WTC11 (cell line): ENCODE data around the gene REPIN1. TPM values are rescaled to one million over a fixed set of nuclear protein-coding genes. Genes with fewer than 3 reads are reported as not detected.

Source experiments
- ATAC-seq: fragments of 200-7000 bp; cut with Tn5 transposase; 2 replicates; pipeline ENCODE4 v1.10.0; 2021; ENCODE audit warnings: mild to moderate bottlenecking, moderate library complexity
- CTCF ChIA-PET: fragments of 300-600 bp; sonication (Branson Sonifier 250); formaldehyde crosslinking; loops from one replicate; lab custom pipeline; 2021; ENCODE audit warnings: antibody characterized with exemption; lab: Charles Lee
- POLR2A ChIA-PET: fragments of 350-600 bp; sonication (Branson Sonifier 250); formaldehyde crosslinking; loops from one replicate; lab custom pipeline; 2021; ENCODE audit warnings: antibody characterized with exemption; lab: Charles Lee
- DNase-seq: peaks from one replicate; pipeline ENCODE4 v3.0.0; 2021; ENCODE audit warnings: low spot score
- H3K27ac Mint-ChIP-seq: 2 replicates; pipeline ENCODE4 v1.8.0; 2021; ENCODE audit warnings: mixed read lengths
- H3K27me3 Mint-ChIP-seq: 2 replicates; pipeline ENCODE4 v1.8.0; 2021; ENCODE audit warnings: low read depth, mild to moderate bottlenecking, moderate library complexity, mixed read lengths
- H3K36me3 Mint-ChIP-seq: 2 replicates; pipeline ENCODE4 v1.8.0; 2021; ENCODE audit warnings: mixed read lengths
- H3K4me1 Mint-ChIP-seq: 2 replicates; pipeline ENCODE4 v1.8.0; 2022; ENCODE audit warnings: mixed read lengths
- H3K4me3 Mint-ChIP-seq: 2 replicates; pipeline ENCODE4 v1.8.0; 2021; ENCODE audit warnings: mild to moderate bottlenecking, moderate library complexity, mixed read lengths
- H3K9me3 Mint-ChIP-seq: 2 replicates; pipeline ENCODE4 v1.8.0; 2021; ENCODE audit warnings: mixed read lengths
- ATF1 ChIP-seq: sonication (generic); formaldehyde crosslinking; IDR thresholded peaks from 2 replicates; pipeline ENCODE4 v1.8.1; 2023; ENCODE audit warnings: mild to moderate bottlenecking, moderate library complexity, missing genetic modification reagents
- CREM ChIP-seq: sonication (generic); formaldehyde crosslinking; IDR thresholded peaks from 2 replicates; pipeline ENCODE4 v1.8.1; 2022; ENCODE audit warnings: mild to moderate bottlenecking, missing genetic modification reagents, moderate library complexity
- HMGA2 ChIP-seq: fragments of 250-450 bp; sonication (Bioruptor Pico); IDR thresholded peaks from 2 replicates; pipeline ENCODE4 v1.4.0; 2021; ENCODE audit warnings: mild to moderate bottlenecking, moderate library complexity
- IRF2 ChIP-seq: sonication (generic); formaldehyde crosslinking; IDR thresholded peaks from 2 replicates; pipeline ENCODE4 v1.8.0; 2022; ENCODE audit warnings: low read depth, missing genetic modification reagents, borderline replicate concordance
- KAT7 ChIP-seq: sonication (generic); formaldehyde crosslinking; IDR thresholded peaks from 2 replicates; pipeline ENCODE4 v1.8.1; 2023; ENCODE audit warnings: missing genetic modification reagents, mild to moderate bottlenecking, borderline replicate concordance
- MYBL2 ChIP-seq: sonication (generic); formaldehyde crosslinking; IDR thresholded peaks from 2 replicates; pipeline ENCODE4 v1.8.1; 2023; ENCODE audit warnings: mild to moderate bottlenecking, moderate library complexity, missing genetic modification reagents
- ZNF416 ChIP-seq: fragments of 250-450 bp; sonication (Bioruptor Pico); IDR thresholded peaks from 2 replicates; pipeline ENCODE4 v1.9.0; 2021; ENCODE audit warnings: mild to moderate bottlenecking, inconsistent platforms
- total RNA-seq: library from RNA; stranded (reverse); gene quantifications from 3 replicates; pipeline ENCODE4 v1.2.3, GENCODE V29; 2021
- TF ChIP-seq, protein P1 (sequence below): sonication (generic); formaldehyde crosslinking; IDR thresholded peaks from 2 replicates; pipeline ENCODE4 v1.8.0; 2023; ENCODE audit warnings: missing genetic modification reagents, mild to moderate bottlenecking, borderline replicate concordance
- TF ChIP-seq, protein P2 (sequence below): fragments of 250-450 bp; sonication (Bioruptor Pico); IDR thresholded peaks from 2 replicates; pipeline ENCODE4 v1.9.0; 2021; ENCODE audit warnings: mild to moderate bottlenecking
- TF ChIP-seq, protein P3 (sequence below): sonication (generic); formaldehyde crosslinking; IDR thresholded peaks from 2 replicates; pipeline ENCODE4 v1.8.0; 2023; ENCODE audit warnings: mild to moderate bottlenecking, missing genetic modification reagents
- TF ChIP-seq, protein P4 (sequence below): sonication (generic); formaldehyde crosslinking; IDR thresholded peaks from 2 replicates; pipeline ENCODE4 v1.8.1; 2022; ENCODE audit warnings: mild to moderate bottlenecking, missing genetic modification reagents, moderate library complexity, borderline replicate concordance
- TF ChIP-seq, protein P5 (sequence below): sonication (generic); formaldehyde crosslinking; IDR thresholded peaks from 2 replicates; pipeline ENCODE4 v1.8.1; 2022; ENCODE audit warnings: mild to moderate bottlenecking, moderate library complexity, missing genetic modification reagents
- TF ChIP-seq, protein P6 (sequence below): sonication (generic); formaldehyde crosslinking; conservative IDR thresholded peaks from 2 replicates; pipeline ENCODE4 v1.8.1; 2022; ENCODE audit warnings: mild to moderate bottlenecking, missing genetic modification reagents

REPIN1 gene
- total RNA-seq, 1 experiment from 2014 or later, result 130 TPM

DNA sequence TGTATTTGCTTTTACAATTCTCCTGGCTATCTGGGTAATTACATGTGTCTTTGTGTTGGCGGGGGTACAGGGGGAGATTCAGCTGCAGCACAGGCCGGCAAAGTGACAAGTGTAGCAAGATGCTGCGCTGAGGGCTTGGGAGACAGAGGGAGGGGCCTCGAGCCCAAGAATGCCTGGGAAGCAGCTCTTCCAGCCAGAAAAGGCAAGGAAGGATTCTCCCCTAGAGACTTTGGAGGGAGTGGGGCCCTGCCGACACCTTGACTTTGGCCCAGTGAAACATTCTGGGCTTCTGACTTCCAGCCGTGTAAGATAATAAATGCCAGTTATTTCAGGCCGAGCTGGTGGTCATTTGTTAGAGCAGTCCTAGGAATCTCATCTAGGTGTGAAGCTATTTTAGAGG lies 7.2 kb upstream of the REPIN1 start:
- H3K4me3 Mint-ChIP-seq, result no peak overlapping the region
- H3K27ac Mint-ChIP-seq, result peak overlapping the region; percentile 6; the same call in 1 of the 2 replicates
- H3K4me1 Mint-ChIP-seq, result peaks cover 58% of the 10 kb centered on the region
- no peaks in the 10 kb centered on the region; the same call in 1 of the 2 replicates for H3K9me3 Mint-ChIP-seq
- TF ChIP-seq, protein P1, sequence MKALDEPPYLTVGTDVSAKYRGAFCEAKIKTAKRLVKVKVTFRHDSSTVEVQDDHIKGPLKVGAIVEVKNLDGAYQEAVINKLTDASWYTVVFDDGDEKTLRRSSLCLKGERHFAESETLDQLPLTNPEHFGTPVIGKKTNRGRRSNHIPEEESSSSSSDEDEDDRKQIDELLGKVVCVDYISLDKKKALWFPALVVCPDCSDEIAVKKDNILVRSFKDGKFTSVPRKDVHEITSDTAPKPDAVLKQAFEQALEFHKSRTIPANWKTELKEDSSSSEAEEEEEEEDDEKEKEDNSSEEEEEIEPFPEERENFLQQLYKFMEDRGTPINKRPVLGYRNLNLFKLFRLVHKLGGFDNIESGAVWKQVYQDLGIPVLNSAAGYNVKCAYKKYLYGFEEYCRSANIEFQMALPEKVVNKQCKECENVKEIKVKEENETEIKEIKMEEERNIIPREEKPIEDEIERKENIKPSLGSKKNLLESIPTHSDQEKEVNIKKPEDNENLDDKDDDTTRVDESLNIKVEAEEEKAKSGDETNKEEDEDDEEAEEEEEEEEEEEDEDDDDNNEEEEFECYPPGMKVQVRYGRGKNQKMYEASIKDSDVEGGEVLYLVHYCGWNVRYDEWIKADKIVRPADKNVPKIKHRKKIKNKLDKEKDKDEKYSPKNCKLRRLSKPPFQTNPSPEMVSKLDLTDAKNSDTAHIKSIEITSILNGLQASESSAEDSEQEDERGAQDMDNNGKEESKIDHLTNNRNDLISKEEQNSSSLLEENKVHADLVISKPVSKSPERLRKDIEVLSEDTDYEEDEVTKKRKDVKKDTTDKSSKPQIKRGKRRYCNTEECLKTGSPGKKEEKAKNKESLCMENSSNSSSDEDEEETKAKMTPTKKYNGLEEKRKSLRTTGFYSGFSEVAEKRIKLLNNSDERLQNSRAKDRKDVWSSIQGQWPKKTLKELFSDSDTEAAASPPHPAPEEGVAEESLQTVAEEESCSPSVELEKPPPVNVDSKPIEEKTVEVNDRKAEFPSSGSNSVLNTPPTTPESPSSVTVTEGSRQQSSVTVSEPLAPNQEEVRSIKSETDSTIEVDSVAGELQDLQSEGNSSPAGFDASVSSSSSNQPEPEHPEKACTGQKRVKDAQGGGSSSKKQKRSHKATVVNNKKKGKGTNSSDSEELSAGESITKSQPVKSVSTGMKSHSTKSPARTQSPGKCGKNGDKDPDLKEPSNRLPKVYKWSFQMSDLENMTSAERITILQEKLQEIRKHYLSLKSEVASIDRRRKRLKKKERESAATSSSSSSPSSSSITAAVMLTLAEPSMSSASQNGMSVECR (CRISPR knock-in tag), result no peak
- TF ChIP-seq, protein P2, sequence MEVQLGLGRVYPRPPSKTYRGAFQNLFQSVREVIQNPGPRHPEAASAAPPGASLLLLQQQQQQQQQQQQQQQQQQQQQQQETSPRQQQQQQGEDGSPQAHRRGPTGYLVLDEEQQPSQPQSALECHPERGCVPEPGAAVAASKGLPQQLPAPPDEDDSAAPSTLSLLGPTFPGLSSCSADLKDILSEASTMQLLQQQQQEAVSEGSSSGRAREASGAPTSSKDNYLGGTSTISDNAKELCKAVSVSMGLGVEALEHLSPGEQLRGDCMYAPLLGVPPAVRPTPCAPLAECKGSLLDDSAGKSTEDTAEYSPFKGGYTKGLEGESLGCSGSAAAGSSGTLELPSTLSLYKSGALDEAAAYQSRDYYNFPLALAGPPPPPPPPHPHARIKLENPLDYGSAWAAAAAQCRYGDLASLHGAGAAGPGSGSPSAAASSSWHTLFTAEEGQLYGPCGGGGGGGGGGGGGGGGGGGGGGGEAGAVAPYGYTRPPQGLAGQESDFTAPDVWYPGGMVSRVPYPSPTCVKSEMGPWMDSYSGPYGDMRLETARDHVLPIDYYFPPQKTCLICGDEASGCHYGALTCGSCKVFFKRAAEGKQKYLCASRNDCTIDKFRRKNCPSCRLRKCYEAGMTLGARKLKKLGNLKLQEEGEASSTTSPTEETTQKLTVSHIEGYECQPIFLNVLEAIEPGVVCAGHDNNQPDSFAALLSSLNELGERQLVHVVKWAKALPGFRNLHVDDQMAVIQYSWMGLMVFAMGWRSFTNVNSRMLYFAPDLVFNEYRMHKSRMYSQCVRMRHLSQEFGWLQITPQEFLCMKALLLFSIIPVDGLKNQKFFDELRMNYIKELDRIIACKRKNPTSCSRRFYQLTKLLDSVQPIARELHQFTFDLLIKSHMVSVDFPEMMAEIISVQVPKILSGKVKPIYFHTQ, result no peak
- TF ChIP-seq, protein P3, sequence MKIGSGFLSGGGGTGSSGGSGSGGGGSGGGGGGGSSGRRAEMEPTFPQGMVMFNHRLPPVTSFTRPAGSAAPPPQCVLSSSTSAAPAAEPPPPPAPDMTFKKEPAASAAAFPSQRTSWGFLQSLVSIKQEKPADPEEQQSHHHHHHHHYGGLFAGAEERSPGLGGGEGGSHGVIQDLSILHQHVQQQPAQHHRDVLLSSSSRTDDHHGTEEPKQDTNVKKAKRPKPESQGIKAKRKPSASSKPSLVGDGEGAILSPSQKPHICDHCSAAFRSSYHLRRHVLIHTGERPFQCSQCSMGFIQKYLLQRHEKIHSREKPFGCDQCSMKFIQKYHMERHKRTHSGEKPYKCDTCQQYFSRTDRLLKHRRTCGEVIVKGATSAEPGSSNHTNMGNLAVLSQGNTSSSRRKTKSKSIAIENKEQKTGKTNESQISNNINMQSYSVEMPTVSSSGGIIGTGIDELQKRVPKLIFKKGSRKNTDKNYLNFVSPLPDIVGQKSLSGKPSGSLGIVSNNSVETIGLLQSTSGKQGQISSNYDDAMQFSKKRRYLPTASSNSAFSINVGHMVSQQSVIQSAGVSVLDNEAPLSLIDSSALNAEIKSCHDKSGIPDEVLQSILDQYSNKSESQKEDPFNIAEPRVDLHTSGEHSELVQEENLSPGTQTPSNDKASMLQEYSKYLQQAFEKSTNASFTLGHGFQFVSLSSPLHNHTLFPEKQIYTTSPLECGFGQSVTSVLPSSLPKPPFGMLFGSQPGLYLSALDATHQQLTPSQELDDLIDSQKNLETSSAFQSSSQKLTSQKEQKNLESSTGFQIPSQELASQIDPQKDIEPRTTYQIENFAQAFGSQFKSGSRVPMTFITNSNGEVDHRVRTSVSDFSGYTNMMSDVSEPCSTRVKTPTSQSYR (CRISPR knock-in tag), result no peak
- no peak for TF ChIP-seq CREM (CRISPR knock-in tag)
- TF ChIP-seq, protein P4, sequence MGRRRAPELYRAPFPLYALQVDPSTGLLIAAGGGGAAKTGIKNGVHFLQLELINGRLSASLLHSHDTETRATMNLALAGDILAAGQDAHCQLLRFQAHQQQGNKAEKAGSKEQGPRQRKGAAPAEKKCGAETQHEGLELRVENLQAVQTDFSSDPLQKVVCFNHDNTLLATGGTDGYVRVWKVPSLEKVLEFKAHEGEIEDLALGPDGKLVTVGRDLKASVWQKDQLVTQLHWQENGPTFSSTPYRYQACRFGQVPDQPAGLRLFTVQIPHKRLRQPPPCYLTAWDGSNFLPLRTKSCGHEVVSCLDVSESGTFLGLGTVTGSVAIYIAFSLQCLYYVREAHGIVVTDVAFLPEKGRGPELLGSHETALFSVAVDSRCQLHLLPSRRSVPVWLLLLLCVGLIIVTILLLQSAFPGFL (CRISPR knock-in tag), result no peak
- TF ChIP-seq, protein P5, sequence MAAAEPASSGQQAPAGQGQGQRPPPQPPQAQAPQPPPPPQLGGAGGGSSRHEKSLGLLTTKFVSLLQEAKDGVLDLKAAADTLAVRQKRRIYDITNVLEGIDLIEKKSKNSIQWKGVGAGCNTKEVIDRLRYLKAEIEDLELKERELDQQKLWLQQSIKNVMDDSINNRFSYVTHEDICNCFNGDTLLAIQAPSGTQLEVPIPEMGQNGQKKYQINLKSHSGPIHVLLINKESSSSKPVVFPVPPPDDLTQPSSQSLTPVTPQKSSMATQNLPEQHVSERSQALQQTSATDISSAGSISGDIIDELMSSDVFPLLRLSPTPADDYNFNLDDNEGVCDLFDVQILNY (CRISPR knock-in tag), result no peak
- TF ChIP-seq ATF1 (CRISPR knock-in tag), result no peak
- no peak for TF ChIP-seq KAT7 (CRISPR knock-in tag)
- no peak for TF ChIP-seq MYBL2
- no peak for TF ChIP-seq HMGA2
- no peak for TF ChIP-seq ZNF416 (CRISPR knock-in tag)
- TF ChIP-seq IRF2 (CRISPR knock-in tag), result no peak
- TF ChIP-seq, protein P6, sequence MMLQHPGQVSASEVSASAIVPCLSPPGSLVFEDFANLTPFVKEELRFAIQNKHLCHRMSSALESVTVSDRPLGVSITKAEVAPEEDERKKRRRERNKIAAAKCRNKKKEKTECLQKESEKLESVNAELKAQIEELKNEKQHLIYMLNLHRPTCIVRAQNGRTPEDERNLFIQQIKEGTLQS (CRISPR knock-in tag), result no peak
- POLR2A ChIA-PET, result interaction anchor here (0.7 to 2.7 kb wide), 3 partner anchors 22 to 44 kb away, joined by 3 to 9 read pairs (median 4); a partner anchor contains a TSS
- no peaks in the 10 kb centered on the region for H3K36me3 Mint-ChIP-seq
- CTCF ChIA-PET, result interaction anchor here (0.6 to 1.7 kb wide), 8 partner anchors 10 to 26 kb away, joined by 3 to 7 read pairs (median 4); no protein-coding TSS in a partner anchor
- ATAC-seq, result peak; percentile 44
- peak; percentile 35 for DNase-seq
- no peaks in the 10 kb centered on the region; the same call in 1 of the 2 replicates for H3K27me3 Mint-ChIP-seq
